Right atrium auricular region (tissue), 2 donors: Measurements from ENCODE around the gene DDIT3. TPM values are rescaled to one million over a fixed set of nuclear protein-coding genes. Genes with fewer than 3 reads are reported as not detected.
"Not testable (repeated sequence)": the region's sequence is repeated elsewhere in the genome, so short reads cannot be mapped to it uniquely, and the experiment has no call there.

ENCODE experiments used
- DNase-seq: peaks from one replicate; pipeline ENCODE4 v3.0.0-alpha.2; 2019; ENCODE audit warnings: low spot score
- H3K27ac ChIP-seq, 2 donors: fragments of 200-600 bp; sonication (generic); 1 replicate in 1 of 2; 2 replicates in 1 of 2; pipeline ENCODE4 v1.5.1; 2016 to 2019
- H3K27me3 ChIP-seq, 2 donors: fragments of 200-600 bp; sonication (generic); one replicate each; pipeline versions ENCODE4 v1.5.1 to v1.6.0; 2017 to 2019
- H3K36me3 ChIP-seq: fragments of 200-600 bp; sonication (generic); one replicate; pipeline ENCODE4 v1.5.1; 2016
- H3K4me1 ChIP-seq, 2 donors: fragments of 200-600 bp; sonication (generic); one replicate each; pipeline versions ENCODE4 v1.5.1 to v1.6.0; 2017 to 2019
- H3K4me3 ChIP-seq, 2 donors: fragments of 200-600 bp; sonication (generic); 1 replicate in 1 of 2; 2 replicates in 1 of 2; pipeline ENCODE4 v1.5.1; 2017 to 2019; ENCODE audit warnings: mild to moderate bottlenecking in 1 of 2, moderate library complexity in 1 of 2
- H3K9me3 ChIP-seq, 2 donors: fragments of 200-600 bp; sonication (generic); one replicate each; pipeline ENCODE4 v1.5.1; 2019
- total RNA-seq, 2 donors: library from RNA; depleted of rRNA; stranded (reverse); fragments of >200 nt; gene quantifications; one replicate each; pipeline ENCODE4 v1.1.0, GENCODE V29; 2016
- TF ChIP-seq, protein P1 (sequence below), 2 donors: fragments of 200-600 bp; sonication (generic); IDR thresholded peaks; one replicate each; pipeline ENCODE4 v1.5.1; 2019; ENCODE audit warnings: antibody characterized with exemption in 2 of 2

DDIT3 gene
- total RNA-seq, 2 donors from 2014 or later: 19.8 to 25.0 TPM

DNA sequence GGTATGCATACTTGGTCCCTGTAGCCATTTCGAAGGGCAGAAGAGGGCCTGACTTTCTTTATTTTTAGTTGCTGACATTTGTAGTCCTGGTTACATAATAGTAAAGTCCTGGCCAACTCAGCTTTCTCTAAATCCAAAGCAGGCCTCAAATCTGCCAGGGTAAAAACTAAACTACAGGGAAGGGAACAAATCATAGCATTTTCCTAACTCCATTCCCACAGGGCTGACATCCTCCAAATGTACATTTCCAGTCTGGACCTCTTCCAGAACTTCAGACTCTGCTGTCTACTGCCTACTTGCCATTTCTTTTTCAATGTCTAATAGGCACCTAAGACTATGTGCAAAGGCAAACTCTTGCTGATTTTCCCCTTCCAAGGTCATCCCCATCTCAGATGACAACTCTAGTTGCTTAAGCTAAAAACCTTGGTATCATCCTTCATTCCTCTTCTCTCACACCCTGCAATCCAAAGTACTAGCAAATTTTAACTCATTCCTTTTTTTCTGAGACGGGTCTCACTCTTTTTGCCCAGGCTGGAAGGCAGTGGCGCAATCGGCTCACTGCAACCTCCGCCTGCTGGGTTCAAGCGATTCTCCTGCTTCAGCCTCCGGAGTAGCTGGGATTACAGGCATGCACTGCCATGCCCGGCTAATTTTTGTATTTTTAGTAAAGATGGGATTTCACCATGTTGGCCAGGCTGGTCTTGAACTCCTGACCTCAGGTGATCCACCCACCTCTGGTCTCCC is 2.0 kb downstream of the DDIT3 start:
- H3K4me1 ChIP-seq: peaks cover 0 to 48% of the 10 kb centered on the region in 2 donors

GRCh38 chr12:57517718-57518117 is 2.6 kb downstream of the DDIT3 start:
- Histone ChIP-seq H3K4me1 (peaks cover 0 to 46% of the 10 kb centered on the region in 2 donors), H3K4me3 (peak overlapping the region; percentile 93 to 98), H3K36me3 (peaks cover 47% of the 10 kb centered on the region)

More for the DNA sequence above, 2.0 kb downstream of the DDIT3 start:
- peaks cover 41% of the 10 kb centered on the region for H3K36me3 ChIP-seq
- H3K4me3 ChIP-seq: peak overlapping the region; percentile 93 to 98
- peak overlapping the region; percentile 97 to 100 for H3K27ac ChIP-seq
- H3K27me3 ChIP-seq: no peaks in the 10 kb centered on the region
- no peaks in the 10 kb centered on the region for H3K9me3 ChIP-seq
- TF ChIP-seq, protein P1, sequence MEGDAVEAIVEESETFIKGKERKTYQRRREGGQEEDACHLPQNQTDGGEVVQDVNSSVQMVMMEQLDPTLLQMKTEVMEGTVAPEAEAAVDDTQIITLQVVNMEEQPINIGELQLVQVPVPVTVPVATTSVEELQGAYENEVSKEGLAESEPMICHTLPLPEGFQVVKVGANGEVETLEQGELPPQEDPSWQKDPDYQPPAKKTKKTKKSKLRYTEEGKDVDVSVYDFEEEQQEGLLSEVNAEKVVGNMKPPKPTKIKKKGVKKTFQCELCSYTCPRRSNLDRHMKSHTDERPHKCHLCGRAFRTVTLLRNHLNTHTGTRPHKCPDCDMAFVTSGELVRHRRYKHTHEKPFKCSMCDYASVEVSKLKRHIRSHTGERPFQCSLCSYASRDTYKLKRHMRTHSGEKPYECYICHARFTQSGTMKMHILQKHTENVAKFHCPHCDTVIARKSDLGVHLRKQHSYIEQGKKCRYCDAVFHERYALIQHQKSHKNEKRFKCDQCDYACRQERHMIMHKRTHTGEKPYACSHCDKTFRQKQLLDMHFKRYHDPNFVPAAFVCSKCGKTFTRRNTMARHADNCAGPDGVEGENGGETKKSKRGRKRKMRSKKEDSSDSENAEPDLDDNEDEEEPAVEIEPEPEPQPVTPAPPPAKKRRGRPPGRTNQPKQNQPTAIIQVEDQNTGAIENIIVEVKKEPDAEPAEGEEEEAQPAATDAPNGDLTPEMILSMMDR (IDR thresholded peaks at IDR 0.05): no peak
- no peak for DNase-seq

DNA sequence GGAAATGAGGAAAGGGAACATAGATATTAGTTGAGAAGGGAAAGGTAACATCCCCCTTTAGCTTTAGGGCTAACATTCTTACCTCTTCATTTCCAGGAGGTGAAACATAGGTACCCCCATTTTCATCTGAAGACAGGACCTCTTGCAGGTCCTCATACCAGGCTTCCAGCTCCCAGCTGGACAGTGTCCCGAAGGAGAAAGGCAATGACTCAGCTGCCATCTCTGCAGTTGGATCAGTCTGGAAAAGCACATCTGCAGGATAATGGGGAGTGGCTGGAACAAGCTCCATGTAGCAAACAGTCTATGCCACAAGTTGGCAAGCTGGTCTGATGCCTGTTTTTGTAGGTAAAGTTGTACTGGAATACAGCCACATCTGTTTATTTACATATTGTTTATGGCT is 3.1 kb downstream of the DDIT3 start:
- DNase-seq: no peak
- Histone ChIP-seq H3K27me3 (no peaks in the 10 kb centered on the region), H3K9me3 (no peaks in the 10 kb centered on the region), H3K36me3 (peaks cover 52% of the 10 kb centered on the region), H3K4me3 (no peak overlapping the region), H3K4me1 (peaks cover 0 to 45% of the 10 kb centered on the region in 2 donors), H3K27ac (peak overlapping the region; percentile 97 to 100)
- TF ChIP-seq, protein P1 (IDR thresholded peaks at IDR 0.05): no peak

More at GRCh38 chr12:57517718-57518117, 2.6 kb downstream of the DDIT3 start:
- not testable (repeated sequence) for DNase-seq, H3K9me3 ChIP-seq, H3K27me3 ChIP-seq
- H3K27ac ChIP-seq: peak overlapping the region; percentile 97 to 100

DNA sequence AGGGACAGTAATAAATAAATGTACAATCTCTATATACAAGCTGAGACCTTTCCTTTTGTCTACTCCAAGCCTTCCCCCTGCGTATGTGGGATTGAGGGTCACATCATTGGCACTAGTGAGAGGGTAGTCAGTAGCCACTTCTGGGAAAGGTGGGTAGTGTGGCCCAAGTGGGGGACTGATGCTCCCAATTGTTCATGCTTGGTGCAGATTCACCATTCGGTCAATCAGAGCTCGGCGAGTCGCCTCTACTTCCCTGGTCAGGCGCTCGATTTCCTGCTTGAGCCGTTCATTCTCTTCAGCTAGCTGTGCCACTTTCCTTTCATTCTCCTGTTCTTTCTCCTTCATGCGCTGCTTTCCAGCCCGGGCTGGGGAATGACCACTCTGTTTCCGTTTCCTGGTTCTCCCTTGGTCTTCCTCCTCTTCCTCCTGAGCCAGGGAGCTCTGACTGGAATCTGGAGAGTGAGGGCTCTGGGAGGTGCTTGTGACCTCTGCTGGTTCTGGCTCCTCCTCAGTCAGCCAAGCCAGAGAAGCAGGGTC is 3.6 kb downstream of the DDIT3 start:
- peaks cover 56% of the 10 kb centered on the region for H3K36me3 ChIP-seq
- no peaks in the 10 kb centered on the region for H3K27me3 ChIP-seq
- peak overlapping the region; percentile 97 to 100 for H3K27ac ChIP-seq
- DNase-seq: no peak
- H3K4me1 ChIP-seq: peaks cover 0 to 40% of the 10 kb centered on the region in 2 donors
- no peak overlapping the region for H3K4me3 ChIP-seq
- TF ChIP-seq, protein P1 (IDR thresholded peaks at IDR 0.05): no peak
- no peaks in the 10 kb centered on the region for H3K9me3 ChIP-seq

DNA sequence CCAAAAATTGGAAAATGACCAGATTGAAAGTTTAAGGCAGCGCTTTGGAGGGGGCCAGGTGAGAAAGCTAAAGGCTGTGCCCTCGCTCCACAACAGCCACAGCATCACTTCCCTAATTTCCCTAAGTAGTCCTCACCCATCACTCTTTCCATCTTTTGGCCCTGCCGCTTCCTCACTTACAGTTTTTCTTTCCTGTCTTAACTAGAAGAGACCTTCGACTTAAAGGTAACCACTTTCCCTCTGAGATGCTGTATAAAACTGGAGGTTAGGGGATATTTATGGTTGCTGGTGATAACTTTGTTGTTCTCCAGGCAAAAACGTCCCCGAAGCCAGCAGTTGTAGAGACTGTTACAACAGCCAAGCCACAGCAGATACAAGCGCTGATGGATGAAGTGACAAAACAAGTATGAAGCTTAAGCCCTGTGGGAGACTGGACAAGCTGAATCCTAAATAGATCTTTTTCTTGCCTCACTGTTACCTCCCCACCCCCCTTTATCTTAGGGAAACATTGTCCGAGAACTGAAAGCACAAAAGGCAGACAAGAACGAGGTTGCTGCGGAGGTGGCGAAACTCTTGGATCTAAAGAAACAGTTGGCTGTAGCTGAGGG is 4.3 kb downstream of the DDIT3 start:
- H3K4me1 ChIP-seq: peaks cover 0 to 33% of the 10 kb centered on the region in 2 donors
- no peak overlapping the region for H3K4me3 ChIP-seq
- H3K27ac ChIP-seq: peak overlapping the region in 1 of 2 donors; percentile 100
- TF ChIP-seq, protein P1 (IDR thresholded peaks at IDR 0.05): no peak
- no peaks in the 10 kb centered on the region for H3K27me3 ChIP-seq
- peaks cover 63% of the 10 kb centered on the region for H3K36me3 ChIP-seq
- DNase-seq: no peak
- H3K9me3 ChIP-seq: no peaks in the 10 kb centered on the region

- H3K36me3 ChIP-seq: peaks cover 63% of the 10 kb centered on the region
- peaks cover 0 to 29% of the 10 kb centered on the region in 2 donors for H3K4me1 ChIP-seq
- no peak overlapping the region for H3K27ac ChIP-seq
- H3K27me3 ChIP-seq: no peaks in the 10 kb centered on the region
- TF ChIP-seq, protein P1 (IDR thresholded peaks at IDR 0.05): no peak
- H3K4me3 ChIP-seq: no peak overlapping the region
- DNase-seq: no peak
- no peaks in the 10 kb centered on the region for H3K9me3 ChIP-seq
Measured at GRCh38 chr12:57515408-57515933, 4.8 kb downstream of the DDIT3 start.
